SK-N-SH treated with all-trans-retinoic acid at 6 μM for 48 hours (cell line): ENCODE measurements around the gene PLEKHG3.

ENCODE experiments used
- PATZ1 ChIP-seq: fragments of 250-450 bp; sonication (Bioruptor Pico); IDR thresholded peaks from 2 replicates; pipeline ENCODE4 v1.8.0; 2020; ENCODE audit warnings: mild to moderate bottlenecking, moderate library complexity, borderline replicate concordance
- TCF4 ChIP-seq: fragments of 250-450 bp; sonication (Bioruptor Pico); IDR thresholded peaks from 2 replicates; pipeline ENCODE4 v1.8.0; 2021; ENCODE audit warnings: mild to moderate bottlenecking, moderate library complexity, borderline replicate concordance
- ZFP3 ChIP-seq: fragments of 250-450 bp; sonication (Bioruptor Pico); IDR thresholded peaks from 2 replicates; pipeline ENCODE4 v1.5.0; 2020; ENCODE audit warnings: mild to moderate bottlenecking, moderate library complexity
- ZFP30 ChIP-seq: fragments of 450-650 bp; formaldehyde crosslinking; IDR thresholded peaks from 2 replicates; pipeline ENCODE4 v1.5.0; 2022; ENCODE audit warnings: mild to moderate bottlenecking, moderate library complexity

GRCh38 chr14:64743061-64743460 lies 38.8 kb downstream of the PLEKHG3 start:
- TF ChIP-seq PATZ1 (CRISPR knock-in tag) (no peak), ZFP30 (no peak), TCF4 (no peak), ZFP3 (CRISPR knock-in tag) (no peak)
